ENCODE results near the gene SZT2. TPM values are rescaled to one million over a fixed set of nuclear protein-coding genes. Genes with fewer than 3 reads are reported as not detected.
A peak's percentile ranks its signal among the peaks of the same experiment; 100 is the strongest.
"Not testable (repeated sequence)": the region's sequence is repeated elsewhere in the genome, so short reads cannot be mapped to it uniquely, and the experiment has no call there.

Gene SZT2
- total RNA-seq, 1 experiment from 2014 or later = 15.6 TPM

GRCh38 chr1:43448955-43449707, 59.4 kb downstream of the SZT2 start:
- Histone ChIP-seq H3K27ac (no peak overlapping the region), H3K27me3 (replicated peaks) (no peaks in the 10 kb centered on the region), H3K9me3 (replicated peaks) (no peaks in the 10 kb centered on the region), H3K4me1 (replicated peaks) (peaks cover 15% of the 10 kb centered on the region), H3K4me3 (no peak overlapping the region), H3K36me3 (peaks cover 85% of the 10 kb centered on the region)
- peak in 1 of 2 experiments; percentile 34 for DNase-seq (ENCODE audit: low read depth in 1 of 2, low spot score in 2 of 2)

GRCh38 chr1:43449708-43450069, 60.0 kb downstream of the SZT2 start:
- Histone ChIP-seq H3K27ac (no peak overlapping the region), H3K27me3 (replicated peaks) (no peaks in the 10 kb centered on the region), H3K4me1 (replicated peaks) (peaks cover 20% of the 10 kb centered on the region), H3K4me3 (no peak overlapping the region), H3K9me3 (replicated peaks) (no peaks in the 10 kb centered on the region), H3K36me3 (peaks cover 79% of the 10 kb centered on the region)
- DNase-seq (ENCODE audit: low read depth in 1 of 2, low spot score in 2 of 2) = peak in 1 of 2 experiments; percentile 33

GRCh38 chr1:43450251-43450941, 60.7 kb downstream of the SZT2 start:
- Histone ChIP-seq H3K27me3 (replicated peaks) (no peaks in the 10 kb centered on the region), H3K27ac (no peak overlapping the region), H3K4me3 (no peak overlapping the region), H3K9me3 (replicated peaks) (0 out of 2 replicates have a peak, but pooled peaks cover 3% of the 10 kb centered on the region), H3K4me1 (replicated peaks) (peaks cover 26% of the 10 kb centered on the region), H3K36me3 (peaks cover 72% of the 10 kb centered on the region)
- DNase-seq (ENCODE audit: low read depth in 1 of 2, low spot score in 2 of 2) = peak in 1 of 2 experiments; percentile 36

GRCh38 chr1:43451157-43451591, 61.5 kb downstream of the SZT2 start:
- no peaks in the 10 kb centered on the region for H3K27me3 ChIP-seq (replicated peaks)
- peak in 1 of 2 experiments; percentile 28 for DNase-seq (ENCODE audit: low read depth in 1 of 2, low spot score in 2 of 2)
- peaks cover 64% of the 10 kb centered on the region for H3K36me3 ChIP-seq

GRCh38 chr1:43451701-43452532, 62.2 kb downstream of the SZT2 start:
- H3K27ac ChIP-seq = no peak overlapping the region

More at GRCh38 chr1:43451157-43451591, 61.5 kb downstream of the SZT2 start:
- H3K4me1 ChIP-seq (replicated peaks) = peaks cover 26% of the 10 kb centered on the region
- H3K4me3 ChIP-seq = no peak overlapping the region
- H3K27ac ChIP-seq = no peak overlapping the region
- H3K9me3 ChIP-seq (replicated peaks) = 0 out of 2 replicates have a peak, but pooled peaks cover 3% of the 10 kb centered on the region

GRCh38 chr1:43452789-43453441, 63.2 kb downstream of the SZT2 start:
- Histone ChIP-seq H3K36me3 (peaks cover 47% of the 10 kb centered on the region), H3K27me3 (replicated peaks) (no peaks in the 10 kb centered on the region), H3K9me3 (replicated peaks) (0 out of 2 replicates have a peak, but pooled peaks cover 3% of the 10 kb centered on the region), H3K27ac (peak overlapping the region; percentile 87), H3K4me1 (replicated peaks) (peaks cover 26% of the 10 kb centered on the region), H3K4me3 (peak overlapping the region; percentile 54)
- DNase-seq (ENCODE audit: low read depth in 1 of 2, low spot score in 2 of 2) = peak; percentile 47 to 52

More at GRCh38 chr1:43451701-43452532, 62.2 kb downstream of the SZT2 start:
- no peak overlapping the region for H3K4me3 ChIP-seq
- H3K9me3 ChIP-seq (replicated peaks) = 0 out of 2 replicates have a peak, but pooled peaks cover 3% of the 10 kb centered on the region
- DNase-seq (ENCODE audit: low read depth in 1 of 2, low spot score in 2 of 2) = peak in 1 of 2 experiments; percentile 42
- H3K27me3 ChIP-seq (replicated peaks) = no peaks in the 10 kb centered on the region
- peaks cover 26% of the 10 kb centered on the region for H3K4me1 ChIP-seq (replicated peaks)
- peaks cover 57% of the 10 kb centered on the region for H3K36me3 ChIP-seq

GRCh38 chr1:43453442-43454269, 64.0 kb downstream of the SZT2 start, which contains the start of gene HYI:
Gene HYI (minus strand): TSS chr1:43453931. CDS start chr1:43453793, 138 bp downstream.
- H3K27ac ChIP-seq = peak within 1 kb of the TSS; percentile 87
- 0 out of 2 replicates have a peak, but pooled peaks cover 3% of the 10 kb centered on the region for H3K9me3 ChIP-seq (replicated peaks)

GRCh38 chr1:43454270-43455011, 64.7 kb downstream of the SZT2 start:
- H3K27ac ChIP-seq = peak overlapping the region; percentile 87
- peaks cover 32% of the 10 kb centered on the region for H3K36me3 ChIP-seq
- peak overlapping the region; percentile 54 for H3K4me3 ChIP-seq
- peaks cover 26% of the 10 kb centered on the region for H3K4me1 ChIP-seq (replicated peaks)
- H3K27me3 ChIP-seq (replicated peaks) = no peaks in the 10 kb centered on the region
- peak; percentile 62 to 84 for DNase-seq (ENCODE audit: low read depth in 1 of 2, low spot score in 2 of 2)
- H3K9me3 ChIP-seq (replicated peaks) = 0 out of 2 replicates have a peak, but pooled peaks cover 3% of the 10 kb centered on the region

More at GRCh38 chr1:43453442-43454269, 64.0 kb downstream of the SZT2 start, which contains the start of gene HYI:
- peaks cover 40% of the 10 kb centered on the region for H3K36me3 ChIP-seq
- peaks cover 26% of the 10 kb centered on the region for H3K4me1 ChIP-seq (replicated peaks)
- no peaks in the 10 kb centered on the region for H3K27me3 ChIP-seq (replicated peaks)
- H3K4me3 ChIP-seq = peak within 1 kb of the TSS; percentile 54
- peak; percentile 84 to 93 for DNase-seq (ENCODE audit: low read depth in 1 of 2, low spot score in 2 of 2)

GRCh38 chr1:43455213-43455889, 65.7 kb downstream of the SZT2 start:
- no peak for DNase-seq (ENCODE audit: low read depth in 1 of 2, low spot score in 2 of 2)
- H3K4me3 ChIP-seq = no peak overlapping the region
- peaks cover 23% of the 10 kb centered on the region for H3K36me3 ChIP-seq
- 0 out of 2 replicates have a peak, but pooled peaks cover 3% of the 10 kb centered on the region for H3K9me3 ChIP-seq (replicated peaks)
- no peaks in the 10 kb centered on the region for H3K27me3 ChIP-seq (replicated peaks)
- H3K27ac ChIP-seq = no peak overlapping the region
- H3K4me1 ChIP-seq (replicated peaks) = peaks cover 26% of the 10 kb centered on the region

- not testable (repeated sequence) for H3K9me3 ChIP-seq (replicated peaks); DNase-seq (ENCODE audit: low read depth in 1 of 2, low spot score in 2 of 2); H3K4me3 ChIP-seq; H3K27ac ChIP-seq; H3K27me3 ChIP-seq (replicated peaks); H3K36me3 ChIP-seq
- peaks cover 16% of the 10 kb centered on the region for H3K4me1 ChIP-seq (replicated peaks)
These were observed 68.7 kb downstream of the SZT2 start for GRCh38 chr1:43458379-43458778.

- Histone ChIP-seq H3K9me3 (replicated peaks) (no peaks in the 10 kb centered on the region), H3K4me1 (replicated peaks) (peaks cover 18% of the 10 kb centered on the region), H3K27ac (no peak overlapping the region), H3K36me3 (no peaks in the 10 kb centered on the region), H3K4me3 (no peak overlapping the region), H3K27me3 (replicated peaks) (no peaks in the 10 kb centered on the region)
- DNase-seq (ENCODE audit: low read depth in 1 of 2, low spot score in 2 of 2) = no peak
These were observed 71.4 kb downstream of the SZT2 start for GRCh38 chr1:43460988-43461693.
